ENCODE results near the gene SETBP1.
A peak's percentile ranks its signal among the peaks of the same experiment; 100 is the strongest.

Gene SETBP1

DNA sequence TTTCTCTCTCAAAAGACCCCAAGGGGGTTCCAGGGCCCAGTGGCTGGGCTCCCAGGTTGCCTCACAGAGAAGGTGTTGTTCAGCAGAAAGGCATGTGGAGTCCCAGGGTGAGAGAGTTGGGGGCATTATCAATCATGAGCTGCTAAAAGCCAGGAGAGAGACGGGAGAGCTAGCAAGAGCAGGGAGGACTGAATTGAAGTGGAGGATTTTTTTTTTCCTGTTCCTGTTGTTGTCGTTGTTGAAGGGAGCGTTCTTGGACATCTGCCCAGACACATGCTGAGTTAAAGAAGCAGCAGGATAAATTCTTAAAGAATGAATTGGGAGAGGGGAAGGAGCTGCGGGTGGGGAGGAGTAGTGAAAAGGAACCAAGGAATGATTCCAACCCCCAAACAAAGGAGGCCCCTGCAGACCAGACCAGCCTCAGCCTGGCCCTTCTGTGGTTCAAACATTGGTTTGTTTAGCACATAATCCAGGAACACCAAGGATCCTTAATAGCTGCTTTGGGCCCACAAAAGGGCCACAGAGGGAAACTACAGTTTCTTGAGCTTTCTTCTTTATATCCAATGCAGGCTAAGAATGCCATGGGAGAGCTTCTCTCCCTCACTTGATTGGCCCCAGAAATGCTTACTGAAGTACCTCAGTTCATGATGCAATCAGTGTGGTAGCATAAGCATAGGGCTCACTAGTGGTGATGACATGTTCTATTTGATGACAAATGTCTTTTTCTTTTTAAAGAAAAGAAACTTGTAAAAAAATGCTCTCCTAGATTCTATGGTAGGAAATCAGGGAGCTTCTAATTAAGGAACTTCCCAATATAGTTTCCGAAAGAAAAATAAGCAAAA lies 146.0 kb downstream of the SETBP1 start:
- TF ChIP-seq PPARA (CRISPR knock-in tag; IDR thresholded peaks at IDR 0.05; ENCODE audit: borderline replicate concordance) (no peak), TCF4 (CRISPR knock-in tag; IDR thresholded peaks at IDR 0.05; ENCODE audit: borderline replicate concordance) (no peak), ARNTL (CRISPR knock-in tag; IDR thresholded peaks at IDR 0.05; ENCODE audit: borderline replicate concordance, low read depth) (no peak), BACH2 (CRISPR knock-in tag; IDR thresholded peaks at IDR 0.05; ENCODE audit: borderline replicate concordance) (no peak), ZNF8 (CRISPR knock-in tag; IDR thresholded peaks at IDR 0.05) (no peak), ESRRG (CRISPR knock-in tag; IDR thresholded peaks at IDR 0.05) (no peak), CSRNP3 (CRISPR knock-in tag; IDR thresholded peaks at IDR 0.05) (no peak), CREB5 (CRISPR knock-in tag; IDR thresholded peaks at IDR 0.05; ENCODE audit: low read depth) (no peak), ZNF70 (CRISPR knock-in tag; IDR thresholded peaks at IDR 0.05) (no peak), ZC3H10 (CRISPR knock-in tag; IDR thresholded peaks at IDR 0.05) (no peak), ISL1 (CRISPR knock-in tag; IDR thresholded peaks at IDR 0.05) (no peak), GLIS3 (CRISPR knock-in tag; IDR thresholded peaks at IDR 0.05) (no peak), CSDC2 (CRISPR knock-in tag; IDR thresholded peaks at IDR 0.05) (no peak)
- TF ChIP-seq, protein P1, sequence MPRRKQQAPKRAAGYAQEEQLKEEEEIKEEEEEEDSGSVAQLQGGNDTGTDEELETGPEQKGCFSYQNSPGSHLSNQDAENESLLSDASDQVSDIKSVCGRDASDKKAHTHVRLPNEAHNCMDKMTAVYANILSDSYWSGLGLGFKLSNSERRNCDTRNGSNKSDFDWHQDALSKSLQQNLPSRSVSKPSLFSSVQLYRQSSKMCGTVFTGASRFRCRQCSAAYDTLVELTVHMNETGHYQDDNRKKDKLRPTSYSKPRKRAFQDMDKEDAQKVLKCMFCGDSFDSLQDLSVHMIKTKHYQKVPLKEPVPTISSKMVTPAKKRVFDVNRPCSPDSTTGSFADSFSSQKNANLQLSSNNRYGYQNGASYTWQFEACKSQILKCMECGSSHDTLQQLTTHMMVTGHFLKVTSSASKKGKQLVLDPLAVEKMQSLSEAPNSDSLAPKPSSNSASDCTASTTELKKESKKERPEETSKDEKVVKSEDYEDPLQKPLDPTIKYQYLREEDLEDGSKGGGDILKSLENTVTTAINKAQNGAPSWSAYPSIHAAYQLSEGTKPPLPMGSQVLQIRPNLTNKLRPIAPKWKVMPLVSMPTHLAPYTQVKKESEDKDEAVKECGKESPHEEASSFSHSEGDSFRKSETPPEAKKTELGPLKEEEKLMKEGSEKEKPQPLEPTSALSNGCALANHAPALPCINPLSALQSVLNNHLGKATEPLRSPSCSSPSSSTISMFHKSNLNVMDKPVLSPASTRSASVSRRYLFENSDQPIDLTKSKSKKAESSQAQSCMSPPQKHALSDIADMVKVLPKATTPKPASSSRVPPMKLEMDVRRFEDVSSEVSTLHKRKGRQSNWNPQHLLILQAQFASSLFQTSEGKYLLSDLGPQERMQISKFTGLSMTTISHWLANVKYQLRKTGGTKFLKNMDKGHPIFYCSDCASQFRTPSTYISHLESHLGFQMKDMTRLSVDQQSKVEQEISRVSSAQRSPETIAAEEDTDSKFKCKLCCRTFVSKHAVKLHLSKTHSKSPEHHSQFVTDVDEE (CRISPR knock-in tag; IDR thresholded peaks at IDR 0.05): no peak
- ATAC-seq: peak; percentile 81

GRCh38 chr18:44828080-44828479 lies 147.4 kb downstream of the SETBP1 start:
- ATAC-seq: no peak
- TF ChIP-seq RARB (CRISPR knock-in tag; IDR thresholded peaks at IDR 0.05): no peak
- no peak for TF ChIP-seq TCF4 (CRISPR knock-in tag; IDR thresholded peaks at IDR 0.05; ENCODE audit: borderline replicate concordance)
- TF ChIP-seq, protein P2, sequence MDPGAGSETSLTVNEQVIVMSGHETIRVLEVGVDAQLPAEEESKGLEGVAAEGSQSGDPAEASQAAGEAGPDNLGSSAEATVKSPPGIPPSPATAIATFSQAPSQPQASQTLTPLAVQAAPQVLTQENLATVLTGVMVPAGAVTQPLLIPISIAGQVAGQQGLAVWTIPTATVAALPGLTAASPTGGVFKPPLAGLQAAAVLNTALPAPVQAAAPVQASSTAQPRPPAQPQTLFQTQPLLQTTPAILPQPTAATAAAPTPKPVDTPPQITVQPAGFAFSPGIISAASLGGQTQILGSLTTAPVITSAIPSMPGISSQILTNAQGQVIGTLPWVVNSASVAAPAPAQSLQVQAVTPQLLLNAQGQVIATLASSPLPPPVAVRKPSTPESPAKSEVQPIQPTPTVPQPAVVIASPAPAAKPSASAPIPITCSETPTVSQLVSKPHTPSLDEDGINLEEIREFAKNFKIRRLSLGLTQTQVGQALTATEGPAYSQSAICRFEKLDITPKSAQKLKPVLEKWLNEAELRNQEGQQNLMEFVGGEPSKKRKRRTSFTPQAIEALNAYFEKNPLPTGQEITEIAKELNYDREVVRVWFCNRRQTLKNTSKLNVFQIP (CRISPR knock-in tag; IDR thresholded peaks at IDR 0.05; ENCODE audit: borderline replicate concordance, low read depth): no peak
- TF ChIP-seq CSRNP3 (CRISPR knock-in tag; IDR thresholded peaks at IDR 0.05): no peak
- TF ChIP-seq, protein P3, sequence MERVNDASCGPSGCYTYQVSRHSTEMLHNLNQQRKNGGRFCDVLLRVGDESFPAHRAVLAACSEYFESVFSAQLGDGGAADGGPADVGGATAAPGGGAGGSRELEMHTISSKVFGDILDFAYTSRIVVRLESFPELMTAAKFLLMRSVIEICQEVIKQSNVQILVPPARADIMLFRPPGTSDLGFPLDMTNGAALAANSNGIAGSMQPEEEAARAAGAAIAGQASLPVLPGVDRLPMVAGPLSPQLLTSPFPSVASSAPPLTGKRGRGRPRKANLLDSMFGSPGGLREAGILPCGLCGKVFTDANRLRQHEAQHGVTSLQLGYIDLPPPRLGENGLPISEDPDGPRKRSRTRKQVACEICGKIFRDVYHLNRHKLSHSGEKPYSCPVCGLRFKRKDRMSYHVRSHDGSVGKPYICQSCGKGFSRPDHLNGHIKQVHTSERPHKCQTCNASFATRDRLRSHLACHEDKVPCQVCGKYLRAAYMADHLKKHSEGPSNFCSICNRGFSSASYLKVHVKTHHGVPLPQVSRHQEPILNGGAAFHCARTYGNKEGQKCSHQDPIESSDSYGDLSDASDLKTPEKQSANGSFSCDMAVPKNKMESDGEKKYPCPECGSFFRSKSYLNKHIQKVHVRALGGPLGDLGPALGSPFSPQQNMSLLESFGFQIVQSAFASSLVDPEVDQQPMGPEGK (CRISPR knock-in tag; IDR thresholded peaks at IDR 0.05; ENCODE audit: borderline replicate concordance): no peak
- no peak for TF ChIP-seq ESRRG (CRISPR knock-in tag; IDR thresholded peaks at IDR 0.05)
- no peak for TF ChIP-seq PPARA (CRISPR knock-in tag; IDR thresholded peaks at IDR 0.05; ENCODE audit: borderline replicate concordance)
- TF ChIP-seq ZNF565 (CRISPR knock-in tag; conservative IDR thresholded peaks at IDR 0.05; ENCODE audit: low read depth): no peak
- no peak for TF ChIP-seq GLIS3 (CRISPR knock-in tag; IDR thresholded peaks at IDR 0.05)
- no peak for TF ChIP-seq OSR1 (CRISPR knock-in tag; IDR thresholded peaks at IDR 0.05)
- no peak for TF ChIP-seq ARNTL (CRISPR knock-in tag; IDR thresholded peaks at IDR 0.05; ENCODE audit: borderline replicate concordance, low read depth)
- no peak for TF ChIP-seq ISL1 (CRISPR knock-in tag; IDR thresholded peaks at IDR 0.05)

Measured in SK-N-SH treated with all-trans-retinoic acid at 6 μM for 48 hours (cell line).